CD4-positive, alpha-beta T cell treated with Interleukin-4 for 1 hour (primary cell): ENCODE results near the gene KLF2.
A peak's percentile ranks its signal among the peaks of the same experiment; 100 is the strongest.
"Not testable (repeated sequence)": the region's sequence is repeated elsewhere in the genome, so short reads cannot be mapped to it uniquely, and the experiment has no call there.

Source experiments
- DNase-seq, 2 donors: peaks; one replicate each; pipeline ENCODE4 v3.0.0-alpha.2; 2020 to 2022

The KLF2 gene

GRCh38 chr19:16338470-16339360 is 14.1 kb downstream of the KLF2 start:
- DNase-seq = peak; percentile 57 to 61

- DNase-seq = no peak
Observed at GRCh38 chr19:16339361-16339725, 14.7 kb downstream of the KLF2 start.

GRCh38 chr19:16340092-16340491 is 15.5 kb downstream of the KLF2 start:
- DNase-seq = no peak

- no peak for DNase-seq
Observed at GRCh38 chr19:16340654-16341053, 16.0 kb downstream of the KLF2 start.

- peak; percentile 57 to 74 for DNase-seq
Observed at GRCh38 chr19:16342002-16342715, 17.5 kb downstream of the KLF2 start.

GRCh38 chr19:16343156-16343555 is 18.5 kb downstream of the KLF2 start:
- DNase-seq = peak in 1 of 2 donors; percentile 50

- DNase-seq = no peak
Observed at GRCh38 chr19:16345457-16345856, 20.8 kb downstream of the KLF2 start.

- DNase-seq = not testable (repeated sequence)
Observed at GRCh38 chr19:16347099-16347498, 22.5 kb downstream of the KLF2 start.

GRCh38 chr19:16347706-16348105 is 23.1 kb downstream of the KLF2 start:
- DNase-seq = no peak

- DNase-seq = no peak
Observed at GRCh38 chr19:16349551-16350152, 25.0 kb downstream of the KLF2 start.

GRCh38 chr19:16351133-16351809 is 26.6 kb downstream of the KLF2 start:
- DNase-seq = peak in 1 of 2 donors; percentile 42

GRCh38 chr19:16355293-16356043 is 30.8 kb downstream of the KLF2 start:
- DNase-seq = no peak

GRCh38 chr19:16358456-16358855 is 33.8 kb downstream of the KLF2 start:
- DNase-seq = no peak

- peak in 1 of 2 donors; percentile 54 for DNase-seq
Observed at GRCh38 chr19:16359074-16359473, 34.4 kb downstream of the KLF2 start.

- DNase-seq = no peak
Observed at GRCh38 chr19:16359964-16360363, 35.3 kb downstream of the KLF2 start.

- DNase-seq = no peak
Observed at GRCh38 chr19:16360738-16361137, 36.1 kb downstream of the KLF2 start.

- no peak for DNase-seq
Observed at GRCh38 chr19:16361254-16361653, 36.6 kb downstream of the KLF2 start.

- DNase-seq = no peak
Observed at GRCh38 chr19:16361926-16362325, 37.3 kb downstream of the KLF2 start.

- no peak for DNase-seq
Observed at GRCh38 chr19:16363133-16363851, 38.7 kb downstream of the KLF2 start.

GRCh38 chr19:16363852-16364230 is 39.2 kb downstream of the KLF2 start:
- no peak for DNase-seq

- DNase-seq = no peak
Observed at GRCh38 chr19:16364231-16364865, 39.7 kb downstream of the KLF2 start.
